Measurements from ENCODE around the gene DPEP2. TPM values are rescaled to one million over a fixed set of nuclear protein-coding genes. Genes with fewer than 3 reads are reported as not detected.

DPEP2 gene
- total and polyA plus RNA-seq, 2 of the 13 experiments (the other 11 are each of a cell fraction or from before 2014, with no cell fraction given), result 0.18 TPM; not detected in 1

DNA sequence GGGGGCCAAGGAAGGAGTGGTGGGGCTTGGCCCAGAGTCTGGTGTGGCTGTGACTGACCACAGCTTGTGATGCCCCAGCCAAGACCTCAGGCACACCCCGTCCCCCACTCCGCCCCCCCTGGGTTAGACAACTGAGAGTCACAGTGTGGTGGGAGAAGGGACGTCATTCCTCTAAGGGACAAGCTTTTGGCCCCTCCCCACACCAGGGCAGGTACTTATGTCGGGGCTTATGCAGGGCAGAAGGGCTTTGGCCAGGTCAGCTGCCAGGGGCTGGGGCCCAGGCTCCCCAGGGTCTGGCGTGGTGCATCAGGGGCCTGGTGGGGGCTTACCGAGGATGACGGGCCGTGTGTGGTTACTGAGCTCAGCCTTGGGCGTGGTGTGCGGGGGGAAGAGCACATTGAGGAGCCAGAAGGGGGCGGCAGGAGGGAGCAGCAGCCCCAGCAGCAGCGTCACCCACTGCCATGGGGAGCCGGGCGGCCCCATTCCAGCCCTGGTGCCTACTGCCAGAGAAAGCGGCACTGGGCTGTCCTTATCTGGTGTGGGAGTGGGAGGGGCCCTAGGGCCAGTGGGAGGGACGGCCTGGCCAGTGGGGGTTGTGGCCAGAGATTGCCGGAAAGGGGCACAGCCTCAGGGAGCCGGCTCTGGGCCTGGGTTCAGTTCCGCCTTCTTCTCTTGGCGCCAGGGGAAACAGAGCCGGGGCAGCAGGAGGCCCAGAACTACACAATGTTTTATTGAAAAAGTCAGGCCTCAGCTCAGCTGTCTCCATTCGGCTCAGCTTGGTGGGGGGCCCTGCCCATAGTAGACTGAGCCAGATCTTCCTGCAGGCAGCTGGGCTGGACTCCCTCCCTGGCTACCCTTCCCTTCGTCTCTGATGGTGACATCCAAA is 55.4 kb downstream of the DPEP2 start, which contains the start of gene LCAT (continued):
- TF ChIP-seq, protein P1, sequence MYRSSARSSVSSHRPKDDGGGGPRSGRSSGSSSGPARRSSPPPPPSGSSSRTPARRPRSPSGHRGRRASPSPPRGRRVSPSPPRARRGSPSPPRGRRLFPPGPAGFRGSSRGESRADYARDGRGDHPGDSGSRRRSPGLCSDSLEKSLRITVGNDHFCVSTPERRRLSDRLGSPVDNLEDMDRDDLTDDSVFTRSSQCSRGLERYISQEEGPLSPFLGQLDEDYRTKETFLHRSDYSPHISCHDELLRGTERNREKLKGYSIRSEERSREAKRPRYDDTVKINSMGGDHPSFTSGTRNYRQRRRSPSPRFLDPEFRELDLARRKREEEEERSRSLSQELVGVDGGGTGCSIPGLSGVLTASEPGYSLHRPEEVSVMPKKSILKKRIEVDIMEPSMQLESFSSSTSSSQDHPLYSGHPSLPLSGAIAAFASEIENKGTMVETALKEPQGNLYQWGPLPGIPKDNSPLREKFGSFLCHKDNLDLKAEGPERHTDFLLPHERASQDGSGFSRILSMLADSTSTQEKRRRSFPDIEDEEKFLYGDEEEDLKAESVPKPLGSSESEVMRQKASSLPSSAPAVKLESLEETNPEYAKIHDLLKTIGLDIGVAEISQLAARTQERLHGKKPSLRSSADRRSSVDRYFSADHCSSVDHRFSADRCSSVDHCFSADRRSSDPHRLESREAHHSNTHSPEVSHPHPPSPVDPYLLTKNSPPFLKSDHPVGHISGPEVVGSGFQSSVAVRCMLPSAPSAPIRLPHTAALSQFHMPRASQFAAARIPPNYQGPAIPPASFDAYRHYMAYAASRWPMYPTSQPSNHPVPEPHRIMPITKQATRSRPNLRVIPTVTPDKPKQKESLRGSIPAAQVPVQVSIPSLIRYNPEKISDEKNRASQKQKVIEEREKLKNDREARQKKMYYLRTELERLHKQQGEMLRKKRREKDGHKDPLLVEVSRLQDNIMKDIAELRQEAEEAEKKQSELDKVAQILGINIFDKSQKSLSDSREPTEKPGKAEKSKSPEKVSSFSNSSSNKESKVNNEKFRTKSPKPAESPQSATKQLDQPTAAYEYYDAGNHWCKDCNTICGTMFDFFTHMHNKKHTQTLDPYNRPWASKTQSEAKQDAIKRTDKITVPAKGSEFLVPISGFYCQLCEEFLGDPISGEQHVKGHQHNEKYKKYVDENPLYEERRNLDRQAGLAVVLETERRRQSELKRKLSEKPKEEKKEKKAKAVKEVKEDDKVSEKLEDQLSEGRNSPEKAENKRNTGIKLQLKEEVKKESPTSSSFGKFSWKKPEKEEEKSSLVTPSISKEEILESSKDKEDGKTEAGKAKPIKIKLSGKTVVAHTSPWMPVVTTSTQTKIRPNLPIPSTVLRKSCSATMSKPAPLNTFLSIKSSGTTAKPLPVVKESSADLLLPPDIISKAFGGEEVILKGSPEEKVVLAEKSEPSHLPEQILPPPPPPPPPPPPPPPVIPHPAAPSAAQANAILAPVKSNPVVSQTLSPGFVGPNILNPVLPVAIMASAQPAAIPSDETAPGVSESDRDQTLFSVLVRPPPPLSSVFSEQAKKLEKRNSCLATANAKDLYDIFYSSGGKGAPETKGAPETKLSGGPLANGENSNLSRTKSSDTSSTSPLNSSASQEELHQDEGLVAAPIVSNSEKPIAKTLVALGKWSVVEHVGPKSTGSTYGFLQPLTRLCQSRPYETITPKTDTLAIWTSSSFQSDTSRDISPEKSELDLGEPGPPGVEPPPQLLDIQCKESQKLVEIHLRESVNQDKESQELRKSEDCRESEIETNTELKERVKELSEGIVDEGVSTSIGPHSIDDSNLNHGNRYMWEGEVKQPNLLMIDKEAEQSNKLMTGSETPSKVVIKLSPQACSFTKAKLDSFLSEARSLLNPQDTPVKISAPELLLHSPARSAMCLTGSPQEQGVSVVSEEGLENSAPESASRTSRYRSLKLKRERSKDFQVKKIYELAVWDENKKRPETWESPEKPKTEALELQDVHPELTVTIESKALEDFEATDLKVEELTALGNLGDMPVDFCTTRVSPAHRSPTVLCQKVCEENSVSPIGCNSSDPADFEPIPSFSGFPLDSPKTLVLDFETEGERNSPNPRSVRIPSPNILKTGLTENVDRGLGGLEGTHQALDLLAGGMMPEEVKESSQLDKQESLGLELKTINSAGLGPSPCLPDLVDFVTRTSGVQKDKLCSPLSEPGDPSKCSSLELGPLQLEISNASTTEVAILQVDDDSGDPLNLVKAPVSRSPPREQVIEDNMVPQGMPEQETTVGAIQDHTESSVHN (CRISPR knock-in tag; IDR thresholded peaks at IDR 0.05), result no peak
- peak; percentile 64; the same call in 1 of the 2 replicates for TF ChIP-seq REXO4 (CRISPR knock-in tag; IDR thresholded peaks at IDR 0.05; ENCODE audit: borderline replicate concordance)
- 0 out of 2 replicates have a peak, but pooled peaks have one; percentile 51 for TF ChIP-seq SETDB1 (CRISPR knock-in tag; IDR thresholded peaks at IDR 0.05; ENCODE audit: borderline replicate concordance)
- TF ChIP-seq FOXA1 (IDR thresholded peaks at IDR 0.05), result no peak
- TF ChIP-seq FOXA1 (CRISPR knock-in tag; IDR thresholded peaks at IDR 0.05), result no peak
- TF ChIP-seq GATAD1 (CRISPR knock-in tag; IDR thresholded peaks at IDR 0.05), result peak; percentile 40; the same call in 1 of the 2 replicates
- TF ChIP-seq, protein P2, sequence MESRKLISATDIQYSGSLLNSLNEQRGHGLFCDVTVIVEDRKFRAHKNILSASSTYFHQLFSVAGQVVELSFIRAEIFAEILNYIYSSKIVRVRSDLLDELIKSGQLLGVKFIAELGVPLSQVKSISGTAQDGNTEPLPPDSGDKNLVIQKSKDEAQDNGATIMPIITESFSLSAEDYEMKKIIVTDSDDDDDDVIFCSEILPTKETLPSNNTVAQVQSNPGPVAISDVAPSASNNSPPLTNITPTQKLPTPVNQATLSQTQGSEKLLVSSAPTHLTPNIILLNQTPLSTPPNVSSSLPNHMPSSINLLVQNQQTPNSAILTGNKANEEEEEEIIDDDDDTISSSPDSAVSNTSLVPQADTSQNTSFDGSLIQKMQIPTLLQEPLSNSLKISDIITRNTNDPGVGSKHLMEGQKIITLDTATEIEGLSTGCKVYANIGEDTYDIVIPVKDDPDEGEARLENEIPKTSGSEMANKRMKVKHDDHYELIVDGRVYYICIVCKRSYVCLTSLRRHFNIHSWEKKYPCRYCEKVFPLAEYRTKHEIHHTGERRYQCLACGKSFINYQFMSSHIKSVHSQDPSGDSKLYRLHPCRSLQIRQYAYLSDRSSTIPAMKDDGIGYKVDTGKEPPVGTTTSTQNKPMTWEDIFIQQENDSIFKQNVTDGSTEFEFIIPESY (CRISPR knock-in tag; IDR thresholded peaks at IDR 0.05), result no peak; the same call in 1 of the 2 replicates
- peak; percentile 55 for TF ChIP-seq YY1 (IDR thresholded peaks at IDR 0.05; ENCODE audit: insufficient read depth, insufficient replicate concordance, low read depth, low read length)
- peak; percentile 96 for TF ChIP-seq ZNF747 (CRISPR knock-in tag; IDR thresholded peaks at IDR 0.05; ENCODE audit: borderline replicate concordance)
- peak; percentile 58; the same call in 1 of the 3 replicates for TF ChIP-seq MXI1 (IDR thresholded peaks at IDR 0.05; ENCODE audit: borderline replicate concordance, low read depth, low read length)
- no peak; the same call in 1 of the 2 replicates for TF ChIP-seq ZNF34 (CRISPR knock-in tag; IDR thresholded peaks at IDR 0.05; ENCODE audit: borderline replicate concordance)
- TF ChIP-seq, protein P3, sequence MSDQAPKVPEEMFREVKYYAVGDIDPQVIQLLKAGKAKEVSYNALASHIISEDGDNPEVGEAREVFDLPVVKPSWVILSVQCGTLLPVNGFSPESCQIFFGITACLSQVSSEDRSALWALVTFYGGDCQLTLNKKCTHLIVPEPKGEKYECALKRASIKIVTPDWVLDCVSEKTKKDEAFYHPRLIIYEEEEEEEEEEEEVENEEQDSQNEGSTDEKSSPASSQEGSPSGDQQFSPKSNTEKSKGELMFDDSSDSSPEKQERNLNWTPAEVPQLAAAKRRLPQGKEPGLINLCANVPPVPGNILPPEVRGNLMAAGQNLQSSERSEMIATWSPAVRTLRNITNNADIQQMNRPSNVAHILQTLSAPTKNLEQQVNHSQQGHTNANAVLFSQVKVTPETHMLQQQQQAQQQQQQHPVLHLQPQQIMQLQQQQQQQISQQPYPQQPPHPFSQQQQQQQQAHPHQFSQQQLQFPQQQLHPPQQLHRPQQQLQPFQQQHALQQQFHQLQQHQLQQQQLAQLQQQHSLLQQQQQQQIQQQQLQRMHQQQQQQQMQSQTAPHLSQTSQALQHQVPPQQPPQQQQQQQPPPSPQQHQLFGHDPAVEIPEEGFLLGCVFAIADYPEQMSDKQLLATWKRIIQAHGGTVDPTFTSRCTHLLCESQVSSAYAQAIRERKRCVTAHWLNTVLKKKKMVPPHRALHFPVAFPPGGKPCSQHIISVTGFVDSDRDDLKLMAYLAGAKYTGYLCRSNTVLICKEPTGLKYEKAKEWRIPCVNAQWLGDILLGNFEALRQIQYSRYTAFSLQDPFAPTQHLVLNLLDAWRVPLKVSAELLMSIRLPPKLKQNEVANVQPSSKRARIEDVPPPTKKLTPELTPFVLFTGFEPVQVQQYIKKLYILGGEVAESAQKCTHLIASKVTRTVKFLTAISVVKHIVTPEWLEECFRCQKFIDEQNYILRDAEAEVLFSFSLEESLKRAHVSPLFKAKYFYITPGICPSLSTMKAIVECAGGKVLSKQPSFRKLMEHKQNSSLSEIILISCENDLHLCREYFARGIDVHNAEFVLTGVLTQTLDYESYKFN (CRISPR knock-in tag; conservative IDR thresholded peaks at IDR 0.05), result no peak; the same call in none of the 2 replicates
- TF ChIP-seq HNRNPK (IDR thresholded peaks at IDR 0.05; ENCODE audit: low read depth, low read length, poor library complexity, severe bottlenecking), result peak; percentile 40

Measured in HepG2 (cell line).